DLD1 (cell line): ENCODE results near the gene SLC25A31.

Source experiments
- in situ Hi-C: cut with HindIII; loops from 2 replicates; pipeline ENCODE4 v1.10.0; 2017; ENCODE audit warnings: low sequenced_read_pairs

Gene SLC25A31

GRCh38 chr4:127776620-127777019 lies 46.4 kb downstream of the SLC25A31 start:
- in situ Hi-C loops: no loop called here

- in situ Hi-C loops: no loop called here
These were observed 47.3 kb downstream of the SLC25A31 start for GRCh38 chr4:127777487-127777886.

GRCh38 chr4:127778102-127778501 lies 47.9 kb downstream of the SLC25A31 start:
- in situ Hi-C loops: no loop called here

GRCh38 chr4:127780598-127780997 lies 50.4 kb downstream of the SLC25A31 start:
- in situ Hi-C loops: no loop called here

GRCh38 chr4:127781300-127782024 lies 51.3 kb downstream of the SLC25A31 start:
- in situ Hi-C loops: no loop called here

GRCh38 chr4:127782025-127782274 lies 51.8 kb downstream of the SLC25A31 start:
- in situ Hi-C loops: no loop called here

- in situ Hi-C loops: no loop called here
These were observed 52.2 kb downstream of the SLC25A31 start, which contains the start of gene HSPA4L for GRCh38 chr4:127782275-127783025. TSS of gene HSPA4L (plus strand) at chr4:127782322. CDS start at chr4:127782551, 229 bp downstream.

GRCh38 chr4:127783026-127783769 lies 53.0 kb downstream of the SLC25A31 start:
- in situ Hi-C loops: no loop called here

GRCh38 chr4:127783955-127784770 lies 54.0 kb downstream of the SLC25A31 start:
- in situ Hi-C loops: no loop called here

- in situ Hi-C loops: no loop called here
These were observed 58.3 kb downstream of the SLC25A31 start for GRCh38 chr4:127788517-127788916.

- in situ Hi-C loops: no loop called here
These were observed 61.2 kb downstream of the SLC25A31 start for GRCh38 chr4:127791391-127791790.

GRCh38 chr4:127793528-127793927 lies 63.3 kb downstream of the SLC25A31 start:
- in situ Hi-C loops: no loop called here

GRCh38 chr4:127799711-127800110 lies 69.5 kb downstream of the SLC25A31 start:
- in situ Hi-C loops: no loop called here

- in situ Hi-C loops: no loop called here
These were observed 79.1 kb downstream of the SLC25A31 start for GRCh38 chr4:127809173-127809800.

GRCh38 chr4:127810551-127810950 lies 80.4 kb downstream of the SLC25A31 start:
- in situ Hi-C loops: no loop called here

- in situ Hi-C loops: no loop called here
These were observed 92.2 kb downstream of the SLC25A31 start for GRCh38 chr4:127822430-127822829.
